BJ (cell line): ENCODE measurements around the gene PRDM16. TPM values are rescaled to one million over a fixed set of nuclear protein-coding genes. Genes with fewer than 3 reads are reported as not detected.

ENCODE experiments used
- CTCF ChIA-PET: fragments of 350-600 bp; formaldehyde crosslinking; extraction: SDS; loops from one replicate; lab custom pipeline; 2021; ENCODE audit warnings: antibody characterized with exemption, inconsistent platforms; lab: Yijun Ruan, JAX
- POLR2A ChIA-PET: fragments of 300-600 bp; sonication (Branson Sonifier 250); formaldehyde crosslinking; extraction: SDS; loops from one replicate; lab custom pipeline; 2021; ENCODE audit warnings: antibody characterized with exemption; lab: Charles Lee
- DNase-seq: peaks from one replicate; pipeline ENCODE4 v3.0.0-alpha.2; 2011; ENCODE audit warnings: low read depth
- H3K27me3 ChIP-seq: 2 replicates; pipeline ENCODE4 v1.6.0; 2011; ENCODE audit warnings: low read length; ENCODE audit not compliant: control insufficient read depth, insufficient read depth
- H3K36me3 ChIP-seq: 2 replicates; pipeline ENCODE4 v1.5.1; 2011; ENCODE audit warnings: low read length; ENCODE audit not compliant: control insufficient read depth, insufficient read depth
- H3K4me3 ChIP-seq: 2 replicates; pipeline ENCODE4 v1.5.1; 2011; ENCODE audit warnings: low read depth, mild to moderate bottlenecking, control low read depth, low read length
- polyA plus RNA-seq: library from polyadenylated mRNA; depleted of rRNA; stranded (reverse); fragments of >200 nt; gene quantifications from 2 replicates; pipeline ENCODE4 v1.2.3, GENCODE V29; 2011; rRNA removed
- TF ChIP-seq, protein P1 (sequence below): IDR thresholded peaks from 2 replicates; pipeline ENCODE4 v1.5.1; 2011; ENCODE audit warnings: low read depth, mild to moderate bottlenecking, control low read depth, inconsistent platforms, low read length, moderate library complexity; ENCODE audit not compliant: insufficient read depth

Gene PRDM16
- polyA plus RNA-seq, 1 experiment, result 0.02 TPM

DNA sequence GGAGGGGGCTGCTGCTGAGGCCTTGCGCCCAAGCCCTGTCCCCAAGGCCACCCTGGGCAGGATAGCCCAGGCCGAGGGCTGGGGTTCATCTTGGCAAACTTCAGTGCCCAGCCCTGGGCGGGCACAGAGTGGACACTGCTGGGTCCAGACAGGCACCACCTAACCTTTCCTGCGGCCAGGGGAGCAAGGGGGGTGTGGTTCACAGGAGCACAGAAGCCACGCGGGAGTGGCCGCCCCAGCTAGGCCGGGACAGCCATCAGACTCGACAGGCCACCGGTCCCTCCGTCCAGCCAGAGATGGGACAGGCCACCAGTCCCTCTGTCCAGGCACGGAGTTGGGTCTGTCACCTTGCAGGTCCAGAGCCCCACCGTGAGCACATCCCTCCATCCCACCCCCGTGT, 414.4 kb downstream of the PRDM16 start:
- TF ChIP-seq, protein P1, sequence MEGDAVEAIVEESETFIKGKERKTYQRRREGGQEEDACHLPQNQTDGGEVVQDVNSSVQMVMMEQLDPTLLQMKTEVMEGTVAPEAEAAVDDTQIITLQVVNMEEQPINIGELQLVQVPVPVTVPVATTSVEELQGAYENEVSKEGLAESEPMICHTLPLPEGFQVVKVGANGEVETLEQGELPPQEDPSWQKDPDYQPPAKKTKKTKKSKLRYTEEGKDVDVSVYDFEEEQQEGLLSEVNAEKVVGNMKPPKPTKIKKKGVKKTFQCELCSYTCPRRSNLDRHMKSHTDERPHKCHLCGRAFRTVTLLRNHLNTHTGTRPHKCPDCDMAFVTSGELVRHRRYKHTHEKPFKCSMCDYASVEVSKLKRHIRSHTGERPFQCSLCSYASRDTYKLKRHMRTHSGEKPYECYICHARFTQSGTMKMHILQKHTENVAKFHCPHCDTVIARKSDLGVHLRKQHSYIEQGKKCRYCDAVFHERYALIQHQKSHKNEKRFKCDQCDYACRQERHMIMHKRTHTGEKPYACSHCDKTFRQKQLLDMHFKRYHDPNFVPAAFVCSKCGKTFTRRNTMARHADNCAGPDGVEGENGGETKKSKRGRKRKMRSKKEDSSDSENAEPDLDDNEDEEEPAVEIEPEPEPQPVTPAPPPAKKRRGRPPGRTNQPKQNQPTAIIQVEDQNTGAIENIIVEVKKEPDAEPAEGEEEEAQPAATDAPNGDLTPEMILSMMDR, result no peak
- ChIA-PET CTCF (no interaction called here), POLR2A (no interaction called here)
- Histone ChIP-seq H3K27me3 (no peaks in the 10 kb centered on the region), H3K4me3 (no peak overlapping the region), H3K36me3 (no peaks in the 10 kb centered on the region)
- DNase-seq, result no peak

DNA sequence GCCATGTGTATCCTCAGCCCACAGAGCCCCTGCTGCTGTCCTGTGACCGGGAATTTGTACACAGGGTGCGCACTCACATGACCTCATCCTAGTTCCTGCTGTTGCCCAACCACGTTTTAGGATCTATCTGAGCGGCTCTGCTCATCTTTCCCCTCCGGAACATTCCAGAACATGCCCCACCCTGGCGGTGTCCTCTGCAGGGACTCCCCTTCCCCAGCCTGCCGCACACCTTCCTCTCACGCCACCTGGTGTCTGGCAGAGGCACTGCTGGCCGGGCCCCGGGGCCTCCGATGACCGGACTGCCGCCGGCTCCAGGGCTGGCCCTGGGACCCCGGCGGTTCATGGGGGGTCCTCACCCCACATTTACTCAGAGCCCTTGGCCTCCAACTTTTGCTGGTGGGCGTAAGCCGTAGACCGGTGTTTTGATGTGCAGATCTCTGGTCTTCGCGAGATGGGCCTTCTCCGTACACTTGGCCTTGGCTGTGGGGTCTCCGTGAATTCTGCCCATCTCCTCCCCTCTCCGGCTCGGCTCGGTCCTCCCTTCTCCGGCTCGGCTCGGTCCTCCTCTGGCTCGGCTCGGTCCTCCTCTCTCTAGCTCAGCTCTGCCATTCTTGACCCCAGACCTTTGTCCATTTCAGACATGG, 414.9 kb downstream of the PRDM16 start:
- DNase-seq, result no peak
- H3K27me3 ChIP-seq, result no peaks in the 10 kb centered on the region
- TF ChIP-seq, protein P1, result peak; percentile 82
- ChIA-PET POLR2A (no interaction called here), CTCF (interaction anchor here (1.2 to 7.6 kb wide), 3 partner anchors 31 to 137 kb away, joined by 4 to 104 read pairs (median 16); no protein-coding TSS in a partner anchor)
- peaks cover 2% of the 10 kb centered on the region for H3K36me3 ChIP-seq
- no peak overlapping the region for H3K4me3 ChIP-seq

DNA sequence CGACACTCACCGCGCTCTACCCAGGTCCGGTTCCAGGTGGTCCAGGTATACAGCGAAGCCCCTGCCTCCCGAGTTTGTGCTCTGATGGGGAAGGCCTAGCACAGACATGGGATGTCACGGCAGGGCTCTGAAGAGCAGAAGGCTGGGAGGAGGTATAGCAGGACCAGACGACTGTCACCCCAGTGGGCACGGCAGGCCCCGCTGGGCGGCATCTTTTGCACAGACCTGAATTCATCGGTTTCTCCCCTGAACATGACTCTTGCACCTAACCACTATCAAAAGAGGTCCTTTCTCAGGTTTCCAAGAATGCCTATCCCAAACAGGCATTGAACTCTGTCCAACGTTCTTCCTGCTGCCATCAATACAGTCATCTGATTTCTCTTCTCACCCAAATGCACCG, 416.0 kb downstream of the PRDM16 start:
- TF ChIP-seq, protein P1, result no peak
- Histone ChIP-seq H3K4me3 (no peak overlapping the region), H3K36me3 (peaks cover 13% of the 10 kb centered on the region), H3K27me3 (no peaks in the 10 kb centered on the region)
- POLR2A ChIA-PET, result no interaction called here
- DNase-seq, result no peak
- CTCF ChIA-PET, result interaction anchor here (0.7 to 7.6 kb wide), 4 partner anchors 19 to 136 kb away, joined by 4 to 104 read pairs (median 10); no protein-coding TSS in a partner anchor

Other genes with a start within 250 kb of the PRDM16 start
- gene ACTRT2, start 47.7 kb upstream of the PRDM16 start, polyA plus RNA-seq, result not detected in 2 replicates